Spleen (tissue), 7 donors: Measurements from ENCODE around the gene ZFX.

ENCODE experiments used
- CTCF ChIP-seq, 11 experiments: fragments of 200-600 bp in 7 of 11; fragments of 450-650 bp in 4 of 11; sonication (generic) in 4 of 11; IDR thresholded peaks in 8 of 11; conservative IDR thresholded peaks in 3 of 11; 1 replicate in 7 of 11; 2 replicates in 4 of 11; pipeline versions ENCODE4 v1.4.0 to v1.8.0; 2016 to 2021; ENCODE audit warnings: antibody characterized with exemption in 11 of 11, inconsistent platforms in 4 of 11, mild to moderate bottlenecking in 1 of 11
- POLR2A ChIP-seq, 3 donors: fragments of 450-650 bp; IDR thresholded peaks; one replicate each; pipeline ENCODE4 v1.5.1; 2017; ENCODE audit warnings: antibody characterized with exemption in 3 of 3, mild to moderate bottlenecking in 1 of 3
- POLR2AphosphoS5 ChIP-seq, 3 donors: sonication (generic); formaldehyde crosslinking; IDR thresholded peaks; one replicate each; pipeline ENCODE4 v1.5.1; 2017; ENCODE audit warnings: antibody characterized with exemption in 3 of 3
- donor health status: DM: no; HTN: no; CAD: no; lungs with moderate emphysema.
- donor health status: DM: no; HTN: no; CAD: no.
- donor health status: DM: no; HTN: no; CAD: no.

- TF ChIP-seq POLR2A (IDR thresholded peaks at IDR 0.05) (no peak), CTCF (IDR thresholded peaks at IDR 0.05 in 8 of 11, conservative IDR thresholded peaks at IDR 0.05 in 3 of 11) (no peak), POLR2AphosphoS5 (IDR thresholded peaks at IDR 0.05) (no peak)
Measured at GRCh38 chrX:24148535-24149350, 786 bp upstream of the ZFX start.
